ENCODE data around the gene SEZ6.

DNA sequence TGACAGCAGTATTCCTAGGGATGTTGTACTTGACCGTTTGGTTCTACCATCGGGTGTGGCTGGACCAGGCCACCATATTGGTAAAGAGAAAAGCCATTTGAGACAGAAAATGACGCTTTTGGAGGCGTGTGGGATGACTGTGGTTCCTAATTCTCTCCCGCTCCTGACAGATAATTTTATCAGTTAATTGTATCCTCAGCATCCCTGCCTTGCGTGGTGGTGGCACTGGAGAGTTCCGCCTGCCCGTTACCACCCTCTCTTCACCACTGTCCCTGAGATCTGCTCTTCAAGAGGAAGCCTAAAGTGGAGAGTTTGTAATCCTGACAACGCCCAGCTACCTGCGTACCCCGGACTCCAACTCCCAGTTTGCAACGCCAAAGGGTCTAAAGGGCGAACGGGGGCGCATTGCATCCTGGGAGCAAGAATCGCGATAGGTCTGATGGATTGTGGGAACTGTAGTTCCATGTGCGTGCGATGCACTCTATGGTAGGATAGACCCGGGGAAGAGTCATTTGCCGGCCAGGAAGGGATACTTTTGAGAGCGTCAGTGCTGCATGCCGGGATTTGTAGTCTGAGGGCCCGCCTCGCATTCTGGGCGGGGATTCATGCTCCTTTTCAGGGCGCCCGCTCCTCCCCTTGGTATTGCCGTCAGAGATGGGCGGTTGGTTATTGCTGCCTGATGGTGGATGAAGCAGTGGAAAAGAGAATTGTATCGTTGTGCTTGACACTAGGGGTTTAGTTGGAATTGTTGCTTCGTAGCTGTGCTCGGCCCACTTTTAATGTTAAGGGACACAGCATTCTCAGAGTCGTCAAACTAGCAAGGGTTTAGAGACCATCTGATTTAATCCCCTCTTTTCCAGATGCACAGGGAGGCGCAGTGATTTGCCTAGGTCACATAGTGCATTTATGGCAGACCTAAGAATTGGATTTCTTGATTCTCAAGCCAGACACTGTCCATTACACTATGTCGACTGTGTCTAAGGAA is 53.5 kb downstream of the SEZ6 start:
- TF ChIP-seq, protein P1, sequence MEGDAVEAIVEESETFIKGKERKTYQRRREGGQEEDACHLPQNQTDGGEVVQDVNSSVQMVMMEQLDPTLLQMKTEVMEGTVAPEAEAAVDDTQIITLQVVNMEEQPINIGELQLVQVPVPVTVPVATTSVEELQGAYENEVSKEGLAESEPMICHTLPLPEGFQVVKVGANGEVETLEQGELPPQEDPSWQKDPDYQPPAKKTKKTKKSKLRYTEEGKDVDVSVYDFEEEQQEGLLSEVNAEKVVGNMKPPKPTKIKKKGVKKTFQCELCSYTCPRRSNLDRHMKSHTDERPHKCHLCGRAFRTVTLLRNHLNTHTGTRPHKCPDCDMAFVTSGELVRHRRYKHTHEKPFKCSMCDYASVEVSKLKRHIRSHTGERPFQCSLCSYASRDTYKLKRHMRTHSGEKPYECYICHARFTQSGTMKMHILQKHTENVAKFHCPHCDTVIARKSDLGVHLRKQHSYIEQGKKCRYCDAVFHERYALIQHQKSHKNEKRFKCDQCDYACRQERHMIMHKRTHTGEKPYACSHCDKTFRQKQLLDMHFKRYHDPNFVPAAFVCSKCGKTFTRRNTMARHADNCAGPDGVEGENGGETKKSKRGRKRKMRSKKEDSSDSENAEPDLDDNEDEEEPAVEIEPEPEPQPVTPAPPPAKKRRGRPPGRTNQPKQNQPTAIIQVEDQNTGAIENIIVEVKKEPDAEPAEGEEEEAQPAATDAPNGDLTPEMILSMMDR (conservative IDR thresholded peaks at IDR 0.05 in 1 of 2, IDR thresholded peaks at IDR 0.05 in 1 of 2; ENCODE audit: extremely low read depth in 1 of 2, insufficient read depth in 1 of 2, low read depth in 1 of 2, low read length in 2 of 2): no peak
- no peak for TF ChIP-seq EZH2 (IDR thresholded peaks at IDR 0.05; ENCODE audit: borderline replicate concordance, low read length)

Measured in mammary epithelial cell (primary cell).